NCI-H345 treated with DMSO at 0.1 percent for 48 hours (cell line): ENCODE data around the gene ZNF816.
"Not testable (repeated sequence)": the region's sequence is repeated elsewhere in the genome, so short reads cannot be mapped to it uniquely, and the experiment has no call there.

Experiments used
- DNase-seq: peaks from one replicate; lab custom pipeline; 2025; ENCODE audit not compliant: unreplicated experiment; lab: John Stamatoyannopoulos, UW

ZNF816 gene

GRCh38 chr19:52961981-52962380 lies 700 bp downstream of the ZNF816 start:
- no peak for DNase-seq

- DNase-seq = no peak
These were observed 2.9 kb downstream of the ZNF816 start for GRCh38 chr19:52959613-52960295.

GRCh38 chr19:52957591-52957990 lies 5.1 kb downstream of the ZNF816 start:
- no peak for DNase-seq

DNA sequence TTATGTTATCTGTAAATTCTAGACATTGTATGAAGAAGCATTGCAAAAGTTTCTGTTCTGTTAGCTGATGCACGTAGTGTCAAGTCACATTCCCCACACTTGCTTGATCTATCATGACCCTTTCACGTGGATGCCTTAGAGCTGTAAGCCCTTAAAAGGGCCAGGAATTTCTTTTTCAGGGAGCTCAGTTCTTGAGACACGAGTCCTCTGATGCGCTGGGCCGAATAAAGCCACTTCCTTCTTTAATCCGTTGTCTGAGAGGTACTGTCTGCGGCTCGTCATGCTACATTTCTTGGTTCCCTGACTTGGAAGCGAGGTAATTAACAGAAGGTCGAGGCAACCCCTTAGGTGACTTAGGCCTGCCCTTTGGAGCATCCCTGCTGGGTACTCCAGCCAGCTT lies 5.8 kb downstream of the ZNF816 start:
- no peak for DNase-seq

- no peak for DNase-seq
These were observed 13.3 kb downstream of the ZNF816 start for GRCh38 chr19:52949422-52949821.

- DNase-seq = no peak
These were observed 14.5 kb downstream of the ZNF816 start for GRCh38 chr19:52948025-52948770.

DNA sequence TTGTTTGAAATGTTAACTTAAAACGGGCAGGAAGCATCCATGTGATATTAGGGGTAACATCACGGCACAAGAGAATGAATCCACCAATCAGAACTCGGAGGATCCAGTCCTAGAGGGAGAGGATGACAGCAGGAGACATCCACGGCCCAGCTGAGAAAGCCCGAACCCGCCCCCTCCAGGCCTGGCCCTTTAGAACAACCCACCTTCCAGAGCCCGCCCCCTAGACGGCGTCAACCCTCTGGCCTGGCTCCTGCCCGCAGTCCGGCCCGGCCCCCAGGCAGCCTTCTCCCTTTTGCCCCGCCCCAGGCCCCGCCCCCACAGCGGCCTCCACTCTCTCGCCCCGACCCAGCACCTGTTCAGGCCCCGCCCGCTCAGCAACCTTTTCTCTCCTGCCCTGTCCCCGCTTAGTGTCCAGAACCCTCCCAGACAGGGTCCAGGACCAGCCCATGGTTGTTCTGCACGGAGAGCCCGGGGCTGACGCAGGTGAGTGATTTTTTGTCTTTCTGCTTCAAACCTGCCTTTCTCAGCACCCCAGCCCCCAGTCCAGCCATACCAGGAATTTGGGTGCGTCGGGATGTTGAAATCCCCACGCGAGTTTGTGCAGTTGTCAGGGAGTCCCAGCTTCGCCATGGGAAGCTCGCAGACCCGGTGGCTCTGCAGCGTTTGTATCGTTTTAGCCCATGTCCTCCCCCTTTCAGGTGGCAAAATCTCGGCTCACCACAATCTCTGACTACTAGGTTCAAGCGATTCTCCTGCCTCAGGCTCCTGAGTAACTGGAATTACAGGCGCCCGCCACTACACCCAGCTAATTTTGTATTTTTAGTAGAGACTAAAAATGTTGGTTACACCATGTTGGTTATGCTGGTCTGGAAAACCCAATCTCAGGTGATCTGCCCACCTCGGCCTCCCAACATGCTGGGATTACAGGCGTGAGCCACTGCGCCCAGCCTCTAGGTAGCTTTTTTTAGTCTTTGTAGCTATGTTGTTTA lies 16.1 kb downstream of the ZNF816 start:
- no peak for DNase-seq

DNA sequence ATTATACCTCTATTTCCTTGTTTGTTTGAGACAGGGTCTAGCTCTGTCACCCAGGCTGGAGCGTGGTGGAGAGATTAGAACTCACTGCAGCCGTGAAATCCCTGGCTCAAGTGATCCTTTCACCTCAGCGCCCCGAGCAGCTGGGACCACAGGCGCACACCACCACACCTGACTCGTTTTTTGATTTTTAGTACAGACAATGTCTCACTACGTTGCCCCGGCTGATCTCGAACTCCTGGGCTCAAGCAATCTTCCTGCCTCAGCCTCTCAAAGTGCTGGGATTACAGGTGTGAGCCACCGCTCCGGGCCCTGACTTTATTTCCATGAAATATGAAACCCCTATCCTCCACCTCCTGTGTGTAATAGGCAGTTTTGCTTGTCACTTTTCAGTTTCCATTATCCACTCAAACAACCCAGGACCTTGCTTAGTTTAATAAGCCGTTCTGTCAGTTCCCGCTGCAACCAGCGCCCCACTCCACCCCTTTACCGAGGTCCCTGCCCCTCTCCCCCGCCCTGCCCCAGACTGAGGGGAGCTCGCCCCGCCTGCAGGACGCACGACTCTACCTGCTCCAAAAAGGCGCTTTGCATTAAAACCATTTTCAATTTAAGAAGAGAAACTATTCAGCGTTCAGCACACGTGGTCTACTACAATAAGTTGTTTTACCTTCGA lies 16.9 kb downstream of the ZNF816 start:
- DNase-seq = no peak

DNA sequence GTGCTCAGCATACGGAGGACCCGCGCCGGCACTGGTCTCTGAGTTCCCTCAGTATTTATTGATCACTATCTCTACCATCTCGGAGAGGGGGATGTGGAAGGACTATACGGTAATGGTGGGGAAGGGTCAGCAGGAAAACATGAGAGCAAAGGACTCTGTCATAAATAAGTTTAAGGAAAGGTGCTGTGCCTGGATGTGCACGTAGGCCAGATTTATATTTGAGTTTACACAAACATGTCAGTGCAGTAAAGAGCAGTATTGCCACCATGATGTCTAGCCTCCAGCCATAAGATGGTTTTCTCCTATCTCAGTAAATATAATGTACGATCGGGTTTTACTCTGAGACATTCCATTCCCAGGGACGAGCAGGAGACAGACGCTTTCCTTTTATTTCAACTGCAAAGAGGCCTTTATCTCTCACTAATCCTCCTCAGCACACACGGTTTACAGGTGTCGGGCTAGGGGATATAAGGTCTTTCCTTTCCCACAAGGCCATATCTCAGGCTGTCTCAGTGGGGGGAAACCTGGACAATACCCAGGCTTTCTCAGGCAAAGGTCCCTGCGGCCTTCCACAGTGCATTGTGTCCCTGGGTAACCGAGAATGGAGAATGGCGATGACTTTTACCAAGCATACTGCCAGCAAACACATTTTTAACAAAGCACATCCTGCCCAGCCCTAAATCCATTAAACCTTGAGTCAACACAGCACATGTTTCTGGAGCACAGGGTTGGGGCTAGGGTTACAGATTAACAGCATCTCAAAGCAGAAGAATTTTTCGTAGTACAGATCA lies 17.8 kb downstream of the ZNF816 start:
- DNase-seq = not testable (repeated sequence)

DNA sequence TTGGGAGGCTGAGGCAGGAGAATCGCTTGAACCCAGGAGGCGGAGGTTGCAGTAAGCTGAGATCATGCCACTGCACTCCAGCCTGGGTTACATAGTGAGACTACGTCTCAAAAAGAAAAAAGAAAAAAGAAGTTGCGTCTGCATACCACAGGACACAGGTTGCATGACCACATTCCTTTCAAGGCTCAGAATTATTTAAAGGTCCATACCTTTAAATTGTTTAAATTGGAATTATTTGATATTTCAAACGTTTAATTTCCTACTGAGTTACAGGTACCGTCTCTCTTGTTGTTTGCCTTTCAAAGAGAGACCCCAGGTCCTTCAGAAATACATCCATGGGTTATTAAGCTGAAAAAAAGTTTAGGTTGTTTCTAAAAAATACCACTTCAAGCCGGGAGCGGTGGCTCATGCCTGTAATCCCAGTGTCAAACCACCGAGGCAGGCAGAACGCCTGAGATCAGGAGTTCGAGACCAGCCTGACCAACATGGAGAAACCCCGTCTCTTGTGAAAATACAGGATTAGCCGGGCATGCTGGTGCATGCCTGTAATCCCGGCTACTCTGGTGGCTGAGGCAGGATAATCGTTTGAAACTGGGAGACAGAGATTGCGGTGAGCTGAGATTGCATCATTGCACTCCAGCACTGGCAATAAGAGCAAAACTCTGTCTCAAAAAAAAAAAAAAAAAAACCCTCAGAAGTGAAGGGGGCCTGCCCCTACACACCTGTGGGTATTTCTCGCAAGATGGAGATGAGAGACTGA lies 18.6 kb downstream of the ZNF816 start:
- DNase-seq = no peak

DNA sequence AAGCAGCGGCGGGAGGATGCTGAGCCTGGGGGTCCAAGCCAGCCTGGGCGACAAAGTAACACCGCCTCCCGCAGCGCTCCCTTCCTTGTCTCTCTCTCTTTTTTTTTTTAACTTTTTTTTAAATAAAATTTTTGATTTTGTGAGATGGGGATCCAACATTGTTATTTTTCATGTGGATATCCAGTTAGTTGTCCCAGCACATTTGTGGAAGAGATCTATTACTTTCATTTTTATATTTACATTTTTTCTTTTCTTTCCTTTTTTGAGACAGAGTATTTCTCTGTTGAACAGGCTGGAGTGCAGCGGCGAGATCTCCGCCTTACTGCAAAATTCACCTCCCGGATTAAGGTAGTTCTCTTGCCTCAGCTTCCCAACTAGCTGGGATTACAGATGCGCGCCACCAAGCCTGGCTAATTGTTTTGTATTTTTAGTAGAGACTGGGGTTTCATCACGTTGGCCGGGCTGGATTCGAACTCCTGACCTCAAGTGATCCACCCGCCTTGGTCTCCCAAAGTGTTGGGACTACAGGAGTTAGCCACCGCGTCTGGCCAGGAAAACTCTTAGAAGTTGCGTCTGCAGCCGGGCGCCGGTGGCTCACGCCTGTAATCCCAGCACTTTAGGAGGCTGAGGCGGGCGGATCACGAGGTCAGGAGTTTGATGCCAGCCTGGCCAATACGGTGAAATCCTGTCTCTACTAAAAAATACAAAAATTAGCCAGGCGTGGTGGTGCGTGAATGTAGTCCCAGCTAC lies 19.4 kb downstream of the ZNF816 start:
- DNase-seq = no peak

- DNase-seq = peak; percentile 20
These were observed 20.1 kb downstream of the ZNF816 start for GRCh38 chr19:52942386-52943133.

DNA sequence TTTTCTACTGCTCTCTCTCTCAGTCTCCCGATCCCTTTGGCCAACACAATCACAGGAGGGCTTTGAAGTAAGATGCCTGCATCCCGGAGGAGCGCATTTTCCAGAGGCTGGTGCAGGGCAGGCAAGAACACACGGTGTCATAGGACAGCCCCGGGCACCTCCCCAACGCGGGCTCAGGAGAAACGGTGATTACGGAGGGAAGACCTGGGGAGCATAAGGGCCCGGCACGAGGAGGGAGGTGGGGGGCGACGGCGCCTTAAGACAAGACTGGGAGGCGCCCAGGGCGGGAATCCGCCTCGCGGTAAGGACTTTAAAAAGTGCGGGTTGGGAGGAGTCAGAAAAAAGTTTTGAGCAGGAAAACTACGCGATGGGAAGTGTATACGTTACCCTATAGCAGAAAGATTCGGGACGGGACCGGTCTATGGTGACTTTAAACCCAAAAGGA lies 20.7 kb downstream of the ZNF816 start:
- DNase-seq = no peak

DNA sequence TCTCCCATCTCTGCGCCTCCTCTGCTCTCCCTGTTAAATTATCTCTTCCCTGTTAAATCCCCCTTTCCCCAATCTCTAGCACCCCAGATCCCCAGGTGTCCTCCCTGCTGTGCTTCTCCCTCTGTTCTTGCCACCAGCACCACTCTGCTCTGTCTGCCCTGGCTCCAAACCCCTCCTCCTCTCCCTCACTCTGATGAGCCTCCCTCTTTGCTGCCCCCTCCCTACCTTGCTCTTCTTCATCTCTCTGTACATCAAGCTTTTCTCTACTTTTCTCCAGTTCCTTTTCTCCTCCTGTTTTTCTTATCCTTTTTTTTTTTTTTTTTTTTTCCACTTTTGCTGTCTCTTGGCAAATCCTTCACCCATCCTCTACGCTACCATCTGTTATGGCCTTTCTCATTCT lies 21.2 kb downstream of the ZNF816 start:
- not testable (repeated sequence) for DNase-seq

DNA sequence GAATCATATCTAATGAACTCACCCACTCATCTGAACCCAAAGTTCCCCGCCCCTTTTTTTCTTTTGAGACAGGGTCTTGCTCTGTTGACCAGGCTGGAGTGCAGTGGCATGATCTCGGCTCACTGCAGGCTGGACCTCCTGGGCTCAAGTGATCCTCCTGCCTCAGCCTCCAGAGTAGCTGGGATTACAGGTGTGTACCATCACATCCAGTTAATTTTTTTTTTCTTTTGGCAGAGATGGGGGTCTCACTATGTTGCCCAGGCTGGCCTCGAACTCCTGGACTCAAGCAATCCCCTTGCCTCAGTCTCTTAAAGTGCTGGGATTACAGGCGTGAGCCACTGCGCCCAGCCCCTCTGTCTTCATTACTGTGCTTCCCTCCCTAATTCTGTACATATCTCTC lies 21.8 kb downstream of the ZNF816 start:
- not testable (repeated sequence) for DNase-seq

- DNase-seq = no peak
These were observed 23.9 kb downstream of the ZNF816 start for GRCh38 chr19:52938761-52939160.

DNA sequence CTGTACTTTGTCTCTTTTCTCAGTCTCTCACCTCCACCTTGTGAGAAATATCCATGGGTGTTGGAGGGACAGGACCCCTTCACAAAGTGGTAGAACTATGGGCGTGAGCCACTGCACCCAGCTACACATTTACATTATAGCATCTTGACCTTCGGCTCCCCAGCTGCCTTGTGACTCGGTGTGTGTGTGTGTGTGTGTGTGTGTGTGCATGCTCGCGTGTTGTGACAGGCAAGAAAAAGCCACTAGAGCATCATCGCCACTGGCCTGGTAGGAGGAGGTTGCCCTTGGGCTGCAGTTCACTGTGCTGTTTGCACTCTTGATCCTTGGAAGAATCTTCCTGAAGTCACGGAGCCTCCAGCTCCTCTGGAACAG lies 25.7 kb downstream of the ZNF816 start:
- DNase-seq = no peak
